GM18526 (cell line): ENCODE measurements around the gene BRMS1.

Experiments
- POLR2A ChIP-seq: IDR thresholded peaks from 3 replicates; pipeline ENCODE4 v1.6.1; 2011; ENCODE audit not compliant: insufficient read length; ENCODE audit errors: extremely low read depth

BRMS1 gene

DNA sequence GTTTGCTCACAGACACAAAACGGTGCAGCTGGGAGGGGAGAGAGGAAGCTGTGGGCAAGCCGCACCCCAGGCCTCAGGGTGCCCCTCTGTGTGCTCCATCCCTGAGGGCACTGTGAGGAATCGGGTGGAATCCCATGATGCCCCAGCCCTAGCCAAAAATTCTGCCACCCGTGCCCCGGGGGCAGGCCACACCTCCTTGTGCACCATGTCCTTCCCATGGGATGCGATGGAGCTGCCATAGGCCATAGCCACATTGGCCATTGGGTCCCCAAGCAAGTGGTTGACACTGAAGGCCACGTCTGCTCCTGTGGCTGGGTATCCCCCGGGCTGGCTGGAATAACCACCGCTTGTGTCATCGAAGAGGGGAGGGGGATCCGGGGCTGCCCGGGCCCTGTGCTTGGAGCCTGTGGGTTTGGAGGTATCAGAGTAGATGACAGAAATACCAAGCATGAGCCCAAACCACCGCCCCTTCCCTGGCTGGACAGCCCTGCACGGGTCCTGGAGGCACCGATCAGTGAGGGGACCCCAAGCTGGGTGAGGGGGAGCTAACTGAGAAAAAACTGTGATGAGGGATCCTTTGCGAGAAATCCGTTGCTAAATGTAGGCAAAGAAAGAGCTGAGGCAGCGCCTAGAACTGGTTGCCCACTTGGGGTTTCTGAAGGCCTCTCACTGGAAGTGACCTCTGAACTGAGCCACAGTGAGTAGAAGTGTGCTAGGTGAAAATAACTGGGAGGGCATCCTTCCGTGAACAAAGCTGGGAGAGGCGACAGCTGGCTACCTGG is 56.8 kb downstream of the BRMS1 start:
- TF ChIP-seq POLR2A, result no peak
